HG03342 (cell line): ENCODE measurements around the gene CARD14.

Source experiments
- ATAC-seq: cut with Tn5 transposase; IDR thresholded peaks from one replicate; pipeline ENCODE4 v1.9.1; 2021; ENCODE audit warnings: mild to moderate bottlenecking, moderate library complexity; ENCODE audit not compliant: unreplicated experiment

Gene CARD14

DNA sequence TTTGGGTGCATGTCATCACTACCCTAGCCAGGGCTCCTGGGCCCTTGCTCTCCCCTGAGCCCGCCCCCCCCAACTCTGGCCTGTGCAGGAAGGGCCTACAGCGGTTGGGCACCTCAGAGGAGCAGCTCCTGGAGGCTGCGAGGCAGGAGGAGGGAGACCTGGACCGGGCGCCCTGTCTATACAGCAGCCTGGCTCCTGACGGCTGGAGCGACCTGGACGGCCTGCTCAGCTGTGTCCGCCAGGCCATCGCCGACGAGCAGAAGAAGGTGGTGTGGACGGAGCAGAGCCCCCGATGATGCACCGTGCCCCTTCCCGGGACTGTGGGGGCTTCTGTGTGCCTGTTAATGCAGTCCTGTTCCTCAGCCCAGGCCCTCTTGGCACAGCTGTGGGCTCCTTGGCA lies 38.2 kb downstream of the CARD14 start:
- no peak for ATAC-seq

DNA sequence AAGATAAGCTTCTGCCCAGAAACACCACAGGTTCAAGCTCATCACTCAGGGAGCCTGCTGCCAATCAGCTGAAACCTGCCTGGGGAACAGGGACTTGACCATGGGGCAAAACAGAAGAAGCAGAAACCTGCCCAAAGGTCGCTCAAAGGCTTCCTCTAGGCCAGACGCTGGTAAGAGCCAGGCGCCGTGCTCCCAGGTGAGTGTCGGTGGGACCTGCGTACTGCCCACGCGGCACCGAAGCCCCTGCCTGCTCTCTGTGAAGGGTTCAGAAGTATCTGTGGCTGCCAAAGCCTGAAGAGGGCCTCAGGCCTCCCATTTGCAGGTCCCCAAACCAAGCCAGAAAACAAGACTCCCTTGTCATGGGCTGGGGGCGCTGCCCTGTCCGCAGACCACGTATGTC lies 39.9 kb downstream of the CARD14 start:
- ATAC-seq, result no peak

DNA sequence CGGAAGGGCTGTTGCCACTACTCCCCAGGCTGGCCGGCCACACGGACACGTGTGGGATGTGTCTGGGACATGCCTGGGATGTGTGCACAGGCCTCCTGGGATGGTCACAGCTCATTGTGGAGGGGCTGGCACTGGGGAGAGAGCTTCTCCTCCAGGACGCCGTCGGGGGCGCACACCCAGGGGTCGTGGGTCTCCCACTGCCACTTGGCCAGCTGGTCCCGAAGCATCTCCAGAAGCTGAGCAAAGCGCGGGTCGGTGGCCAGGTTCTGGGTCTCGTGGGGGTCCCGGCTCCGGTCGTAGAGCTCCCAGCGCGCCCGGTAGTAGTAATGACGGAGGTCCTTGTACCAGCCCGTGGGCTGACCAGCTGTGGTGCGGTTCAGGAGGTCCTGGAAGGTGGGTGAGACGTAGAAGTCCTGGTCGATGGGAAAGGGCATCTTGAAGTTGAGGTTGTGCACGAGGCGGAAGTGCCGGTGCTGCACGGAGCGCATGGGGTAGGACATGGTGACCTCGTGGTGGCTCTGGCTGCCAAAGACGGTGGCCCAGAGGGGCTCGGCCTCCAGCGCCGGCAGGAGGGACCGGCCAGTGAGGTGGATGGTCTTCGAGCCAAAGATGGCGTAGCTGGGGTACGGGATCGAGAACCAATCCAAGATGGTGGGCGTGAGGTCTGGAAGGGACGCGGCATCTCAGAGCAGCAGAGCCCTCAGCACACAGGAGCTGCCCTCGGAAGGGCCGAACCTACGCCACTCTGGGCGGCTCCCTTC lies 40.7 kb downstream of the CARD14 start:
- no peak for ATAC-seq

DNA sequence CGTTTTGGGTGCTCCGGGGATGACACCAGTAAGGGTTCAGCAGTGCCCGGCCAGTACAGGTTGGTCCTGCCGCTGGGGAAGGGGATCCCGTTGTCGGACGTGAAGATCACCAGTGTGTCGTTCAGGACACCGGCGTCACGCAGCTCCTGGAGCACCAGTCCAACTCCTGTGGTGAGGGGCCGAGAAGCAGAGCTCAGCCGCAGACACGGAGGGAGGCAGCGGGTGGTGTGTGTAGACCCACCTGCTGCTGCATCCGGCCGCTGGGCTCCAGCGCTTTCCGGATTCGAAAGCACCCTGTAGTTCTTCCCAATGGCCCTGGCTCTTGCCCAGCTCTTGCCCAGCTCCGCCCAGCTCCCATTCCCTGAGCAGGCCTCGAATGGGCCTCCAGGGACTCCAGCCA lies 42.3 kb downstream of the CARD14 start:
- ATAC-seq, result no peak

DNA sequence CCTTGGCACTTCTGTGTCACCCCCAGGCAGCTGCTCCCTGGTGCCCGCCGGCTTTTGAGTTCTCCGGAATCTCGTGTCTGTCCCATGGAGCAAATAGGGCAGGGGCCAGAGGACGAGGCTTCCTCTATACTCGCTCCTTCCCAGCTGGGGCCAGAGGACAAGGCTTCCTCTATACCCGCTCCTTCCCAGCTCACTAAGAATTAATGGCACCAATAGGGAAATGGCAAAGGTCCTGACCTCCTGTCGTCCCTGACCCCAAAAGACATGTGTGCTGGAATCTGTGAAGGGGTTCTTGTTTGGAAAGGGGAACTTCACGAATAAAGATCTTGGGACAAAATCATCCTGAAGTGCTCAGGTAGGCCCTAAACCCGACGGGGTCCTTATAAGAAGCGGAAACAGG lies 42.7 kb downstream of the CARD14 start:
- ATAC-seq, result no peak

DNA sequence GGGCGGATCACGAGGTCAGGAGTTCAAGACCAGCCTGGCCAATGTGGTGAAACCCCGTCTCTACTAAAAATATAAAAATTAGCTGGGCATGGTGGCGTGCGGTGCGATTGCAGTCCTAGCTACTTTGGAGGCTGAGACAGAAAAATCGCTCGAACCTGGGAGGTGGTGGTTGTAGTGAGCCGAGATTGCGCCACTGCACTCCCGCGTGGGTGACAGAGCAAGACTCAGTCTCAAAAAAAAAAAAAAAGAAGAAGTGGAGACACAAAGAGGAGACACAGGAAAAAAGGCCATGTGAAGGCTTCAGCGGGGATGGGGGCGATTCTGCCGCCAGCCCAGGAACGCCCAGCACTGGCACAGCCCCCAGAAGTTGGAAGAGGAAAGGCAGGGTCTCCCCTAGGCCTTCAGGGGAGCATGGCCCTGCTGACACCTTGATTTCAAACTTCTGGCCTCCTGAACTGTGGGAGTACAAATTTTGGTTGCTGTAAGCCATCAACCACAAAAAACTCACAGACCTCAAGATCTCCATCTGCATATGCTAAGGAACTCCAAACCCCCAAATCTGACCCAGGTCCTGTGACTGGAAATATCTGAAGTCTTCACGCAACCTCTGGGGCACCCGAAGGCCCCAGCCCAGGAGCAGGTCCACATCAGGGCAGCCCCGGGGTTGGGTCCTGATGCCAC lies 43.3 kb downstream of the CARD14 start:
- ATAC-seq, result no peak

DNA sequence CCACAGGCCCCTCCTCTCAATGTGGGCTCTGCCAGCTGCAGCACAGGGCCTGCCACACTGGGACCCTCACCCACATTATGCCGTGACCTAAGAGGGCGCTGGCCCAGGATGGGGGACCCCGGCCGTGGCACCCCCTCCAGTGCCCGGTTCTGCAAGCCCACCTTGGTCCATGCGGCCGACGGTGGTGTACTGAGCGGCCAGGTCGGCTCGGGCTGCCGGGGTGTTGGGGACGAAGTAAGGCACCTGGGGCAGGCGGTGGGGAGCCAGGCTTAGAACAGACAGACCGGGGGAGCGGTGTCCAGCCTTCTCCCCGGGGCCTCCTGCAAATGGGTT lies 43.8 kb downstream of the CARD14 start:
- ATAC-seq, result no peak

DNA sequence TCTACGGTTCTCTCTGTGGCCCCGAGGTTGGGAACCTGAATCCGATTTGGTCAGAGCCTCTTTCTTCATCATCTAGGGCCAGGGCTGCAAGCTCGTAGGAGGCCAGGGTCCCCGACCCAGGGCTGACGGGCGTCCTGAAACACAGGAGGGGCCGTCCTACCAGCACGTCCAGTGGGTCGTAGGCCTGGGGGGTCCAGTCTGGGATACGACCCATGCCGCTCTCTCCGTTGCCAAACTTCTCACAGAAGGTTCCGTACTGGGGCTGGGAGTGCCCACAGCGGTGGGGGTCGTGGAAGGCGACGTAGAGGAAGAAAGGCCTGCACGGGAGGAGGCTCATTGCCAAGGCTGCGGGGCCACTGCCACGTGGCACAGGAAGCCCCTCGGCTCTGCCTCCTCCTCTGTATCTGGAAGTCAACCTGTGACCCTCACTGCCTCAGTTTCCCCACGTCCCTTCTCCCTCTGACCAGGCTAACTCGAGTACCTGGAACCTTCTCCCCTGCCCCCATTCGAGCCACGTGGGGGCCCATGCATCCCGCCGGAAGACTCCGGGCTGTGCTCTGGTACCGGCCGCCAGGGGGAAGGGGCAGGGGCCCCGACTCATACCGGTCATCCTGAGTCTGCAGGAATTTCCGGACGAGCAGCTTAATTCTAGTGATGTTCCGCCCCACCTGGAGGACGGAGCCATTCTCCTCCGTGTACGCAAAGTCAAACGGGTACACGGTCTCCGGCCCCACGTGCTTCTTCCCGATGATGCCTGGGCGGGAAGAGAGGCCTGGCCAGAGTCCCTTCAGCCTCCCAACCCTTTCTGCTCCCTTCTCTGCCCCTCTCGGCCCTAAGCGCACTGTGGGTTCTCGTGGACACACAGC lies 44.4 kb downstream of the CARD14 start:
- ATAC-seq, result no peak

DNA sequence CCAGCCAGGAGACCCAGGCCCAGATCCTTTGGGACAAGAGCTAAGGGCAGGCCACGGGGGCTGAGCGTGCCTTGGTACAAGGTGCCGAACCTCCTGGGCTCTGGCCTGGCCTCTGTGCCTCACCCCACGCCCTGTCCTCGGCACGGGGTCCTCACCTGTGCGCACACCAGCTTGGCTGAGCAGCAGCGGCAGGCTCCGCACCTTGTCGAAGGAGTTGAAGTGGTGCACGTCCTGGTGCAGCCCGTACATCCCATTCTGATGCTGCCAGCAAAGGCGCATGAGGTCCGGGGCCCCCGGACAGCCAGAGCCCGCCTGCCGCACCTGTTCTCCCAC lies 45.0 kb downstream of the CARD14 start:
- ATAC-seq, result no peak

DNA sequence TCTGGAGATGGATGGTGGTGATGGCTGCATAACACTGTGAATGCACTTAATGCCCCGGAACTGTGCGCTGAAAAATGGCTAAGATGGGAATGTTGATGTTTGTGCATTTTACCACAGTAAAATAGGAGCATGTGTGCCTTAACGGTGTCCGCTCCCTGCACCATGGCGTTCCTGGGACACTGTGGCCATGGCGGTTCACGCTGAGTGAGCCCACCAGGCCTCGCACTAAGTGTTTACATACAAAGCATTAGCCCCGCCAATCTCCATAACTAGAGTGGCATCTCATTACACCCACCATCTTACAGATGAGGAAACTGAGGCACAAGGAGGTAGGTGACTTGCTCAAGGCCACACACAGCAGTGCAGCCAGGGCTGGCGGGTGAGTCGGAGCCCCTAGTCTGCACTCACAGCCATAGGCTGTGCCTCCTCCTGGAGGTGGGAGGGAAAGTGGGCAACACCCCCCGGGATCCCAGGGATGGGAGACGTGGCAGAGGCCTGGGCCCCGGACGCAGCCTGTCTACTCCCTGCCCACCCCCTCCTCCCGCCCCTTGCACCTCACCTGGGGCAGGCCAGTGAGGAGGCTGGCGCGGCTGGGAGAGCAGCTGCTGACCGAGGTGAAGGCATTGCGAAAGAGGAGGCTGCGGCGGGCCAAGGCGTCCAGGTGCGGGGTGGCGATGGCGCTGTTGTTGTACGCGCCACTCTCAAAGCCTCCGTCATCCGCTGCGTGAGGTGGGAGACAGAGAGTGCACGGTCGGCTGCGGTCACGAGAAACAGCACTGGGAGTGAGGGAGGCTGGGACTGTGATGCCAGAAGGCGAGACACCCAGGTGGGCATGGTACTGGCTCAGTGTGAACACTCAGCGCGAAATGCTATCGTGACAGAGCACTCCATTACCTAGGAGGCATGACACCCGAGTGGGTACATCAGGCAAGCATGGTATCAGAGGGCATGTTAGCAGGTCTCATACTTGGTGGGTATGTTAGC lies 46.9 kb downstream of the CARD14 start:
- ATAC-seq, result no peak

DNA sequence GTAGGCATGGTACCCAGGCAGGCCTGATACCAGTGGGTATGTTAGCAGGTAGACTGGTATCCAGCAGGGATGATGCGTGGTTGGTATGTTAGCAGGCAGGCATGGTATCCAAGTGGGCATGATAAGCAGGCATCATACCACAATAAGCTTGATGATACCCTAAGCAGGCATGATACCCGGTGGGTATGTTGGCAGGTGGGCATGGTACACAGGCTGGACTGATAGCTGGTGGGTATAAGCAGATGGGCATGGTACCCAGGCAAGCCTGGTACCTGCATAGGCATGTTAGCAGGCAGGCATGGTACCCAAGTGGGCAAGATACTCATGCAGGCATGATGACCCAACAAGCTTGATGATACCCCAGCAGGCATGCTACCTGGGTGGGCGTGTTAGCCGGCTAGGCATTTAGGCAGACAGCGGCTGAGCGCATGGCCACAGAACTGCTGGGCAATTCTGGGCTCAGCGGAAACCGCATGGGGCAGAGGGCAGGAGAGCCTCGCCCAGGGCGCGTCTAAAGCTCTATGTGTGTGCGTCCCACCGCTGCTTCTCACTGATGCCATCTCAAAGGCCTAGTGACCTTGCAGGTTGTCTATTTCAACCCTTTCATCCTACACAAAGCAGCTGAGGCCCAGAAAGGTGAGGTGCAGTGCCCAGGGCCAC lies 48.0 kb downstream of the CARD14 start:
- ATAC-seq, result no peak

DNA sequence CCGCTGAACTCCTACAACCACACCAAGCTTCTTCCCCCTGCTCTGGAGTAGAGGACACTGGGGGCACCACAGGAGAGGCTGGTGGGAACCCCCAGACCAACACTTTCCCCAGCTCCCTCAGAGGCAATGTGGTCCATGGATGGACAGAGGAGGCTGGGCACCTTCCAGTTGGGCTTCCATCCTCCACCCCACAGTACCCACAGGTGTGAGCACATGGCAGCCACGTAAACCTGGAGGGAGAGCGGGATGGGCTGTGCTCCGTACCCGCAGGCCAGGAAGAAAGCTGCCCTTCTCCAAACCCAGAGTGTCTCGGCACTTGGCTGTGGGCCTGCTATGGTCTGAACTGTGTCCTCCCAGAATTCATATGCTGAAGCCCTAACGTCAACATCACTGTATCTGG lies 48.6 kb downstream of the CARD14 start:
- ATAC-seq, result no peak

DNA sequence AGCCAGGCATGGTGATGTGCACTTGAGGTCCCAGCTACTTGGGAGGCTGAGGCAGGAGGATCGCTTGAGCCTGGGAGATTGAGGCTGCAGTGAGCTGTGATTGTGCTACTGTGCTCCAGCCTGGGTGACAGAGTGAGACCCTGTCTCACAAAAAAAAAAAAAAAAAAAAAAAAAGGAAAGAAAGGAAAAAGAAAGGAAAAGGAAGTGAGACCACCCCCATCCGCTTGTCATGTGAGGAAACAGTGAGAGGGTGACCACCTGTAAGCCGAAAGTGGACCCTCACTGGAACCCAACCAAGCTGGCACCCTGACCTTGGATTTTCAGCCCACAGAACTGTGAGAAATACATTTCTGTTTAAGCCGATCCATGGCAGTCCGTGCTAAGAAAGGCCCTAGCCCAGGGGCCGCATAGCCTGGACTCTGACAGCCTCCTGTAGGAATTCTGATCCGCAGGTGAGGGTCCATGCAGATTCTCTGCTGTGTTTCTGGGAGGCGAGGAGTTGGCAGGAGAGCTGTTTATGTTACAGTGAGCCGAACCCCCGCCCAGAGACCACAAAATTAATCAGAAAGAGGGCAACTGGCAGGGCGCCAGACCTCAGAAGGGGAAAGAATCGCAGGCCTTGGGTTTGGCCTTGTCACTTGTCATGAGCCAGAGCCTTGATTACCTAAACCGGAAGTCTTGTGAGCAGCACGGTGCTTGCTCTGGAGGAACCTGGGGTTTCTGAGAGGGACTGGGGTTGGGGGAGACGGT lies 49.4 kb downstream of the CARD14 start:
- ATAC-seq, result peak; percentile 69

DNA sequence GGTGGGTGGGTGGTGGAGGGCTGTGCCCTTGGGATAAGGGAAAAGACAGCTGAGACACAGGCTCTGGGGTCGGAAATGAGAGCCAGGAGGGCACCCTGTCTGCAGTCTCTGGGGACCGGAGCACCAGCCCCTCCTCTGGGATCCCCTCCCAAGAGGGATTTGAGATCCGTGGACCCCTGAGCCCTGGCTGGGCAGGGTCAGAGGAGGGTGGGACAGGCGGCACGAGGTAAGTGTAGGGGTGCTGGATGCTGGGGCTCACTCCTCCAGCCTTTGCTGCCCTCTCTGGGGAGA lies 49.9 kb downstream of the CARD14 start:
- ATAC-seq, result peak; percentile 24

DNA sequence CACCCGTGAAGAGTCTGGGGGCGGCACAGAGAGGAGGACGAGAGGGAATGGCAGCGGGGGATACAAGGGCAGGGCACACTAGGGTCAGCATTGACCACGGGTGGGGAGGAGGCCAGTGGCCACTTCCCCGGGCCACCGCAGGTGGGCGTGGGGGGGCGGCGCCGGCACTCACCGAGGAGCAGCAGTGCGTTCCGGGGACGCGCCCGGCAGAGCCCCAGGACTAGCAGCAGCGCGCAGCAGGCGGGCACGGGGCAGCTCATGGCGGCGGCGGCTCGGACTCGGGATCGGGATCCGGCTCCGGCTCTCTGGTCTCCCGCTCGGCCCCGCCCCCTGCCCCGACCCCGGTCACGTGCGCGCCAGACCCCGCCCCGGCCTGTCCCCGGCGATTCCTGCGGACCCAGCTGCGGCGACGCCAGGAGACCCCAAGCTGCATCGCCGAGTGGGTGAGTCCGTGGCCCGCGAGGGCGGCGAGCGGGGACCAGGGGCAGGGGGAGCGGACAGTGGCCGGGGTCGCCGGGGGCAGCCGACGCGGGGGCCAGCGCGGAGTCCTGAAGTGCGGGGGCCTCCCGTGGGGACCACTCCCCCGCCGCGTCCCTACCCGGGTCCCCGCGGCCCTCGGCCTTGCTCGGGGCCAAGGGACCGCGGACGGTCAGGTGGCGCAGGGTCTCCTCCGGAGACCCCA lies 50.4 kb downstream of the CARD14 start, which contains the start of the genes SGSH and SLC26A11:
SGSH (minus strand) TSS at position 280 of the 682 bp plus-strand sequence; CDS start at position 260, 20 bp downstream.
SLC26A11 (plus strand) TSS at position 374 of the 682 bp plus-strand sequence. CDS start 1,134 bp downstream, outside the sequence.
- ATAC-seq, result peak; percentile 36

DNA sequence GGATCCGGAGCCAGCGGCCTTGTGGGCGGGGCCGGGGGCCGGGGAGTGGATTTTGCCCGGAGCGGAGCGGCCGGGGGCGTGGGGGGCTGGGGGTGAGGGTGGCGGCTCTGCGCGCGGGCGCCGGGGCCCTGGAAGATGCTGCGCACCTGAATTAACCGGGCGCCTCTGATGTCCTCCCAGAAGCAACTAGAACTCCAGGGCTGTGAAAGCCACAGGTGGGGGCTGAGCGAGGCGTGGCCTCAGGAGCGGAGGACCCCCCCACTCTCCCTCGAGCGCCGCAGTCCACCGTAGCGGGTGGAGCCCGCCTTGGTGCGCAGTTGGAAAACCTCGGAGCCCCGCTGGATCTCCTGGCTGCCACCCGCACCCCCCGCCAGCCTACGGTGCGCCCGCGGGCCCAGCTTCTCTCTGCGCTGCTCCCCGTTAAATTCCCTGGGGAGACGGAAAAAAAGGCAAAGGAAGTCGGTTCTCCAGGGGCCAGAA lies 50.9 kb downstream of the CARD14 start:
- no peak for ATAC-seq

DNA sequence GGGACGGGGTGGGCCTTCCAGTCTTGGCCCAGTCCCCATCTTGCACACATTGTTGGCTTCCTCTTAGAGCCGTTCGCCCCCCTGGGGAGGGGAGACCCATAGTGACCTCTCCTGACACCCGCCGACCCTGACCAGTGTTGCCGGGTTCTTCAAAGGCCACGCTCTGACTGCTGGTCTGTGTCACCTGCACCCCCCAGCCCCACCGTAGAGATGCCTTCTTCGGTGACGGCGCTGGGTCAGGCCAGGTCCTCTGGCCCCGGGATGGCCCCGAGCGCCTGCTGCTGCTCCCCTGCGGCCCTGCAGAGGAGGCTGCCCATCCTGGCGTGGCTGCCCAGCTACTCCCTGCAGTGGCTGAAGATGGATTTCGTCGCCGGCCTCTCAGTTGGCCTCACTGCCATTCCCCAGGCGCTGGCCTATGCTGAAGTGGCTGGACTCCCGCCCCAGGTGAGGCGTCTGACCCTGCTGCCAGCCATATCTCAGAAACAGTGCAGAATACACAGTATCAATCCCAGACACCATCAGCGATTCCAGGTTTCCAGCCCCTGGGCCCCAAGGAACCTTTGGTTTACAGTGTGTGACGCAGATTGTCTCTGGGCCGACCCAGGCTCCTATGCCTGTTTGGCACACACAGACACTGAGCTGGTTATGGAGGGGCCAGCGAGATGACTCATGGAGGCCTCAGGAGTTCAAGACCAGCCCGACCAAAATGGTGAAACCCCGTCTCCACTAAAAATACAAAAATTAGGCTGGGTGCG lies 51.7 kb downstream of the CARD14 start:
- ATAC-seq, result no peak
